ENCODE measurements around the gene ST6GALNAC6. TPM values are rescaled to one million over a fixed set of nuclear protein-coding genes. Genes with fewer than 3 reads are reported as not detected.

ST6GALNAC6 gene
- total RNA-seq, 2 experiments from 2014 or later, result 100 to 122 TPM

DNA sequence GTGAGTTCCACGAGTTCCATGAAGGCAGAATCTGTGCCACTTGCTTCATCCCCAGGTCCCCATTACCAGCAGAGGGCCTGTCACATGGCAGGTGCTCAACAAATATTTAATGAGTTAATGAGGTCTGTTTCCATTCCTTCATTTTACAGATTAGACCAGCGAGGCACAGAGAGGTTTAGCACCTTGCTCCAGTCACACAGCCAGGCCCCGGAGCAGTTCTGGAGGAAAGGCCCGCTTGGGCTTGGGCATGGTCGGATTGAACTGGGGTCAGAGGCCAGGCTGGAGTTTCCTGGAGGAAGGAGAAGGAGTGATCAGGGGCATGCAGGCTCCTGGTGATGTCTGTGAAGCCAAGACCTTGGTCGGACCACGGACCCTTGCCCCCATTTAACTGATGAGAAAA, 21.4 kb upstream of the ST6GALNAC6 start:
- Mint-ChIP-seq H3K4me1 (peaks cover 47% of the 10 kb centered on the region), H3K27me3 (peaks cover 13% of the 10 kb centered on the region), H3K4me3 (no peak overlapping the region), H3K36me3 (ENCODE audit: low read depth) (no peaks in the 10 kb centered on the region), H3K27ac (peak overlapping the region; percentile 69), H3K9me3 (no peaks in the 10 kb centered on the region)
- ChIA-PET POLR2A (interaction anchor here (0.6 kb wide), 1 partner anchor 13 kb away, joined by 3 read pairs; no protein-coding TSS in a partner anchor), CTCF (interaction anchor here (0.6 to 3.6 kb wide), 35 partner anchors 8 to 415 kb away, joined by 3 to 17 read pairs (median 4); partner anchors contain the start of genes CDK9, PIP5KL1, SH2D3C and TOR2A)
- DNase-seq, result no peak

- Mint-ChIP-seq H3K27me3 (peaks cover 9% of the 10 kb centered on the region), H3K9me3 (no peaks in the 10 kb centered on the region), H3K36me3 (ENCODE audit: low read depth) (no peaks in the 10 kb centered on the region), H3K4me3 (no peak overlapping the region), H3K4me1 (peaks cover 54% of the 10 kb centered on the region), H3K27ac (no peak overlapping the region)
- POLR2A ChIA-PET, result no interaction called here
- CTCF ChIA-PET, result interaction anchor here (0.9 to 4.1 kb wide), 3 partner anchors 10 to 184 kb away, joined by 4 to 19 read pairs (median 8); partner anchors contain the start of gene TOR2A
- DNase-seq, result no peak
These were observed 19.9 kb upstream of the ST6GALNAC6 start for GRCh38 chr9:127919253-127919815.

GRCh38 chr9:127918183-127919107, 19.0 kb upstream of the ST6GALNAC6 start:
- ChIA-PET POLR2A (no interaction called here), CTCF (interaction anchor here (1.8 to 4.1 kb wide), 4 partner anchors 14 to 183 kb away, joined by 6 to 19 read pairs (median 12); partner anchors contain the start of gene TOR2A)
- no peak for DNase-seq
- H3K36me3 Mint-ChIP-seq (ENCODE audit: low read depth), result peaks cover 6% of the 10 kb centered on the region
- peaks cover 54% of the 10 kb centered on the region for H3K4me1 Mint-ChIP-seq
- H3K9me3 Mint-ChIP-seq, result no peaks in the 10 kb centered on the region
- H3K4me3 Mint-ChIP-seq, result no peak overlapping the region
- H3K27me3 Mint-ChIP-seq, result peaks cover 5% of the 10 kb centered on the region
- peak overlapping the region; percentile 68 for H3K27ac Mint-ChIP-seq

- ChIA-PET POLR2A (interaction anchor here (0.6 kb wide), 1 partner anchor 60 kb away, joined by 3 read pairs; no protein-coding TSS in a partner anchor), CTCF (interaction anchor here (1.0 to 4.1 kb wide), 5 partner anchors 13 to 207 kb away, joined by 3 to 19 read pairs (median 6); partner anchors contain the start of gene TOR2A)
- Mint-ChIP-seq H3K27me3 (peaks cover 5% of the 10 kb centered on the region), H3K4me3 (peak overlapping the region; percentile 5), H3K36me3 (ENCODE audit: low read depth) (peaks cover 7% of the 10 kb centered on the region), H3K4me1 (peaks cover 59% of the 10 kb centered on the region), H3K27ac (peak overlapping the region; percentile 68), H3K9me3 (no peaks in the 10 kb centered on the region)
- DNase-seq, result no peak
These were observed 18.2 kb upstream of the ST6GALNAC6 start for GRCh38 chr9:127917603-127918002.

DNA sequence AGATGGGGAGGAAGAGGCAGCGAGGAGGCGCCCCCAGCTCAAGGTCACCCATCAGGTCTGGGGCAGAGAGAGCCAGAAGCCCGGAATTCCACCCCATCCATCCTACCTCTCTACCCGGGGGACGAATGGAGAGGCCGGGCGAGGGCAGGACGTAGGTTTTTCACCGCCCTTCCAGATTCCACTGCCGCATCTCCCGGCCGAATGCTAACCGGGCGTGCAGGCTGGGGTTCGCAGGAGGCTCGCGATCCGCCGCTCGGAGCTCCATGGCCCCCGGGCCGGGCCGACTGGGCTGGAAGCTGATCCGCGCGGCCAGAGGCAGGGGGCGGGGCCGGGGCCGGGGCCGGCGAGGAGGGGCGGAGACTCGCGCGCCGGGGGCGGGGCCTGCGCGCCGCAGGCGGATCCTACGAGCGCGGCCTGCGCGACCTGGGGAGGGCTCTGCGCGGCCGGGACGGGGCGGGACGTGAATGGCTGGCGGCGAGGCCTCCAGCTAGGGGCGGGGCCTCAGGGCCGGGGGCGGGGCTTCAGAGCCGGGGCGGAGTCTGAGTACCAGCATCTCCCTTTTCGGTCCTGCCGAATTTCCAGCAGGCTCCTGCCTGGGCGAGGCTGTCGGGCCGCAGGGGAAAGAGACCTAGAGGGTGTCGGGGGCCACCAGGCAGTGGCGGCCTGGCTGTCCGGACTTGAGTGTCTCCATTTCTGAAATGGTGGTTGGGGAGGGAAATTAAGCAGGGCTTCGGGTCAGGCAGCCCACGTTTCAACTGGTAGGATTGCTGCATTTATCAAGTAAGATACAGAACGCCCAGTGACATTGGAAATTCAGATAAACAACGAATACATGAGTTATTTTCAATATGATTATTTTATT, 17.5 kb upstream of the ST6GALNAC6 start, which contains the start of gene ST6GALNAC4:
Gene ST6GALNAC4, minus strand, starts transcription at position 322 of the 862 bp plus-strand sequence. CDS start 622 bp downstream, outside the sequence.
- Mint-ChIP-seq H3K27me3 (peaks cover under 1% of the 10 kb centered on the region), H3K4me3 (peak within 1 kb of the TSS; percentile 78), H3K9me3 (no peaks in the 10 kb centered on the region), H3K4me1 (peaks cover 62% of the 10 kb centered on the region), H3K36me3 (ENCODE audit: low read depth) (peaks cover 9% of the 10 kb centered on the region), H3K27ac (peak within 1 kb of the TSS; percentile 87)
- peak; percentile 94 for DNase-seq
- ChIA-PET POLR2A (interaction anchor here (0.6 kb wide), 1 partner anchor 61 kb away, joined by 3 read pairs; no protein-coding TSS in a partner anchor), CTCF (interaction anchor here (0.6 to 4.1 kb wide), 8 partner anchors 11 to 208 kb away, joined by 3 to 19 read pairs (median 5); partner anchors contain the start of genes EEIG1 and TOR2A)

- Mint-ChIP-seq H3K36me3 (ENCODE audit: low read depth) (peaks cover 12% of the 10 kb centered on the region), H3K9me3 (no peaks in the 10 kb centered on the region), H3K4me3 (peak overlapping the region; percentile 78), H3K27ac (peak overlapping the region; percentile 87), H3K4me1 (peaks cover 66% of the 10 kb centered on the region), H3K27me3 (no peaks in the 10 kb centered on the region)
- POLR2A ChIA-PET, result interaction anchor here (0.7 kb wide), 2 partner anchors 12 to 145 kb away, joined by 3 read pairs; no protein-coding TSS in a partner anchor
- peak; percentile 44 for DNase-seq
- CTCF ChIA-PET, result interaction anchor here (0.6 to 4.1 kb wide), 8 partner anchors 10 to 484 kb away, joined by 3 to 19 read pairs (median 4); partner anchors contain the start of genes EEIG1 and TOR2A
These were observed 16.7 kb upstream of the ST6GALNAC6 start for GRCh38 chr9:127915801-127916719.

DNA sequence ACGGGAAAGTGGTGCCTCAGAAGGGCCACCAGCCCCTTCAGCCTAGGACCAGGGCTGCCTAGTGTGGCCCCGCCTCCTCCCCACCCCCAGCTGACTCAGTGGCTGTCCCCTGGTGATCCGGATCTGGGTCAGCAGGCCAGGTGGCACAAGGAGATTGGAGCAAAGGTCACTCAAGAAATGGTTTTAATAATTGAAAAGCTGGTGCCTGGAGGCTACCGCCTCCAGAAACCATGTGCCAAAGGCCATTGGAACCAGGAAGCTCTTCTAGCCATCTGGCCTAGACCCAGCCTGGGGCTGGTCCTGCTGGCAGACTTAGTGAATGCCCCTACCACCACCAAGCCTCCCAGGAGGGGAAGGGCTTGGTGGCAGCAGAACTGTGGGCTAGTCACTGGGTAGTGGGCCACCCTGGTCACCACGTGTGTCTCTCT, 15.9 kb upstream of the ST6GALNAC6 start:
- ChIA-PET POLR2A (interaction anchor here (0.7 kb wide), 1 partner anchor 11 kb away, joined by 3 read pairs; no protein-coding TSS in a partner anchor), CTCF (interaction anchor here (0.6 to 4.1 kb wide), 3 partner anchors 45 to 484 kb away, joined by 4 to 19 read pairs (median 15); partner anchors contain the start of gene TOR2A)
- Mint-ChIP-seq H3K9me3 (no peaks in the 10 kb centered on the region), H3K4me3 (peak overlapping the region; percentile 78), H3K27ac (peak overlapping the region; percentile 62), H3K4me1 (peaks cover 69% of the 10 kb centered on the region), H3K36me3 (ENCODE audit: low read depth) (peaks cover 17% of the 10 kb centered on the region), H3K27me3 (no peaks in the 10 kb centered on the region)
- DNase-seq, result no peak

- peaks cover 56% of the 10 kb centered on the region for H3K4me1 Mint-ChIP-seq
- ChIA-PET POLR2A (no interaction called here), CTCF (interaction anchor here (1.4 kb wide), 1 partner anchor 10 kb away, joined by 3 read pairs; no protein-coding TSS in a partner anchor)
- DNase-seq, result no peak
- H3K4me3 Mint-ChIP-seq, result no peak overlapping the region
- H3K27ac Mint-ChIP-seq, result peak overlapping the region; percentile 76
- no peaks in the 10 kb centered on the region for H3K9me3 Mint-ChIP-seq
- no peaks in the 10 kb centered on the region for H3K27me3 Mint-ChIP-seq
- H3K36me3 Mint-ChIP-seq (ENCODE audit: low read depth), result peaks cover 17% of the 10 kb centered on the region
These were observed 14.3 kb upstream of the ST6GALNAC6 start for GRCh38 chr9:127913682-127914081.

DNA sequence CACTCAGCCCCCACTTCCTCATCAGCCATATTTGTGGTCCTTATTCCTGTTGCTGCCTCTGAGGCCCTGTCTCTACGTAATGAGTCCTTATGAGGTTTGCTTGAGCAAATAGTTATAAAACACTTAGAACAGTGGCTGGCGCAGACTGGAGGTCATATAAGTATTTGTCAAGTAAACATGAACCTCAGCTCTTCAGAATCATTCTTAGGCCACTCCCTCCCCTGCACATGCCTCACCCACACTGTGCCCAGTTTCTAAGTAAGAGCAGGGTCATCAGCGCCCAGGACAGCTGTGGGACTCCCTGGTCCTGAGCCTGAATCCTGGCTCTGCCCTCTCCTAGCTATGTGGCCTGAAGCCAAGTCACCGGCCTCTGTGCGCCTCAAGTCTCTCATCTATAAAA, 13.5 kb upstream of the ST6GALNAC6 start:
- H3K4me3 Mint-ChIP-seq, result no peak overlapping the region

DNA sequence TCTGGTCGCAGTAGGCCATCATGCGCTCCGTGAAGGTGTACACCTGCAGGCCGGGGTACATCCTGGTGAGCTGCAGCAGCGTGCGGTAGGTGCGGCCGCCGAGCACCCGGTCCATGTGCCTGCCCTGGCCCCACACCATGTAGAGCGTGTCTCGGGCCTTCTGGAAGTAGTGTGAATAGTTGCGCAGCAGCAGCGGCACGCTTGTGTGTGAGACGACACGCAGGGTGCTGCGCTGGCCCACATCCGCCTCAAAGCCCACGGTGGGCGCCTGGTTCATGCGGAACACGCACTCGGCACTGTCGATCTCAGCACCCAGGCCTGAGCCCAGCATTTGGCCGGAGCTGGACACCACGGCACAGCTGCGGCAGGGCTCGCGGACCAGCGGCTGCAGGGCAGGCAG, 12.9 kb upstream of the ST6GALNAC6 start:
- no peak overlapping the region for H3K27ac Mint-ChIP-seq
- H3K9me3 Mint-ChIP-seq, result no peaks in the 10 kb centered on the region
- peaks cover 17% of the 10 kb centered on the region for H3K36me3 Mint-ChIP-seq (ENCODE audit: low read depth)
- ChIA-PET POLR2A (interaction anchor here (0.5 kb wide), 1 partner anchor 122 kb away, joined by 4 read pairs; no protein-coding TSS in a partner anchor), CTCF (interaction anchor here (1.1 to 1.4 kb wide), 4 partner anchors 9 to 30 kb away, joined by 3 to 5 read pairs (median 3); no protein-coding TSS in a partner anchor)
- peaks cover 44% of the 10 kb centered on the region for H3K4me1 Mint-ChIP-seq
- no peak overlapping the region for H3K4me3 Mint-ChIP-seq
- no peak for DNase-seq
- H3K27me3 Mint-ChIP-seq, result no peaks in the 10 kb centered on the region

More for the DNA sequence above, 13.5 kb upstream of the ST6GALNAC6 start:
- POLR2A ChIA-PET, result interaction anchor here (0.5 kb wide), 1 partner anchor 122 kb away, joined by 4 read pairs; no protein-coding TSS in a partner anchor
- H3K27ac Mint-ChIP-seq, result no peak overlapping the region
- peaks cover 48% of the 10 kb centered on the region for H3K4me1 Mint-ChIP-seq
- H3K27me3 Mint-ChIP-seq, result no peaks in the 10 kb centered on the region
- CTCF ChIA-PET, result interaction anchor here (1.1 to 1.4 kb wide), 4 partner anchors 9 to 31 kb away, joined by 3 to 5 read pairs (median 3); no protein-coding TSS in a partner anchor
- DNase-seq, result no peak
- H3K9me3 Mint-ChIP-seq, result no peaks in the 10 kb centered on the region
- H3K36me3 Mint-ChIP-seq (ENCODE audit: low read depth), result peaks cover 17% of the 10 kb centered on the region
